Activated CD4-positive, alpha-beta T cell treated with anti-CD3 and anti-CD28 coated beads, Interleukin-2, amount 50 U/mL, for 4 hours (primary cell): ENCODE results near the gene LRRC28.

Source experiments
- DNase-seq, 2 experiments: peaks; one replicate each; pipeline ENCODE4 v3.0.0-alpha.2; 2020

Gene LRRC28

DNA sequence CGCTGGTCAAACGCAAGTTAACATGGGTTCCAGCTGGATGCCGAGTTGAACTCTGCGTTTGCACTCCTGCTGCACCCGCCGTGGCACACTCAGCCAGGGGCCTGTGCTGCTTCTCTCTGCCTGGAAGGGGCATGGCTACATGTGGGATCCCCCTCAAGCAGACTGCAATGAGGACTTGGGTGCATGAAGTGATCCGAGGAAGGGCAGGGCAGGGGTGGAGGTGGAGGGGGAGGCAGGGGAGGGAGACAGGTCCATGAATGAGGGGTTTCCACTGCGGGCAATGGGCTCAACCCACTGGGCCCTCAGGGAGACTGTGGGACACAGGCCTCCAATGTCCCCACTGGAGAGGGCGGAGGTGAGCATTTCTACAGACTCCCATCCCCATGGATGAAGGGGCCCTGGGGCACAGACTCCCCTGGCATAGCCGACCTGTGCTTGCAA lies 172.9 kb downstream of the LRRC28 start:
- no peak for DNase-seq

DNA sequence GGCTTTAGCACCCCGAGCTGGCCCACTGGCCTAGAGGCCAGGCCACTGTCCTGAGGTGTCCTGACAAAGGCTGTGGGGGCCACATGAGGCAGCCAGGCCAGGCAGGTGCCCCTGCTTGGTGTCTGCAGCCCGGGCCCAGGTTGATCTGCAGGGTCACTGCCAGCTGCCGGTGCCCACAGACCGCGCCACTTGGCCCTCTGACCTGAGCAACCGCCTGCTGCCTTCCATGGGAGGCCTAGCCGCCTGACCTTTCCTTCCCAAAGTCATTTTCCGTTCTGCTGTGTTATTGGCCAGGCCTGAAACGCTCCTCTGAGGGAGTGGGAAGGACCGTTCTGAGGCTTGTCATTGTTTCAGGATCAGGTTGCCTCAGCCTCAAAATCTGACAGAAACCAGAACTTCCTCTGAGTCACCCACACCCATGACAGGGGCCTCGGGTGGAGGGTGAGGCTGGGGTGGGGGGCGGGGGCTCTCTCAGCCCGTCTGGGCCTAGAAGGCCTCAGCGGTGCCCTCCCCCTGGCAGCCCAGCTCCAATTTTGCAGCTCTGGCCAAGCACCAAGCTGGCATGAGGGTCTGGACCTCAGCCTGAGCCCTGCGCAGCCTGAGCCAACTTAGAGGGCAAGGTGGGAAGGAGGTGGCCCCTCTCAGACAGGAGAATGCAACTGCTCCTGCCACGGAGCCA lies 173.8 kb downstream of the LRRC28 start:
- peak; percentile 38 to 46 for DNase-seq

DNA sequence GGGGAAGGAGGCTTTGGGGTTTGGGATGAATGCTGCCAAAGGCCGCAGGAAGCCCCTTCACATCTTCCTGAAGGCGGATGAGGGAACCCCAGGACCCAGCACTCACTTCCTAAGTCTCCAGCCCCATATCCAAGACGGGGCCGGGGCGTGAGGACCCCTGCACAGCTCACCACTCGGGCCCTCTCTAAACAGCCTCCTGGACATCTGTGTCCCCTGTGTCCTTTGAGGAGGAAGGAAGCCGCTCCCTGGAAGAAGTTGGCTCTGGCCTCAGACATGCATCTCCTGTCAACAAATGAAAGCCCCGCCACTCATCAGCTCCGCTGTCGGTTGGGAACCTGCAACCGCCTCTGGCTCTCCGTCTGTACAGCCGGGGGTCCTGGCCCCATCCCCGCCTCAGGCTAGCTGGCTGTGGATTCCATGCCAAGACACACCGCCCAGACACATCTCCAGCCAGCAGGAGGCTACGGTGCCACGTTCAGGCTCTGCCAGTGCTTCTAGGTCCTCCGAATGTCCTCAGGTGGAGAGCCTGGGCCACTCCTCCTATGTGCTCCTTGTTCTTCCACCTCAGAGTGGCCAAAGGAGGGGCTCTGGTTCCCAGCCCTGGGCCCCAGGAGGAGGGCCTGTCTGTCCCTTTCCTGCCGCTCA lies 174.5 kb downstream of the LRRC28 start:
- no peak for DNase-seq

DNA sequence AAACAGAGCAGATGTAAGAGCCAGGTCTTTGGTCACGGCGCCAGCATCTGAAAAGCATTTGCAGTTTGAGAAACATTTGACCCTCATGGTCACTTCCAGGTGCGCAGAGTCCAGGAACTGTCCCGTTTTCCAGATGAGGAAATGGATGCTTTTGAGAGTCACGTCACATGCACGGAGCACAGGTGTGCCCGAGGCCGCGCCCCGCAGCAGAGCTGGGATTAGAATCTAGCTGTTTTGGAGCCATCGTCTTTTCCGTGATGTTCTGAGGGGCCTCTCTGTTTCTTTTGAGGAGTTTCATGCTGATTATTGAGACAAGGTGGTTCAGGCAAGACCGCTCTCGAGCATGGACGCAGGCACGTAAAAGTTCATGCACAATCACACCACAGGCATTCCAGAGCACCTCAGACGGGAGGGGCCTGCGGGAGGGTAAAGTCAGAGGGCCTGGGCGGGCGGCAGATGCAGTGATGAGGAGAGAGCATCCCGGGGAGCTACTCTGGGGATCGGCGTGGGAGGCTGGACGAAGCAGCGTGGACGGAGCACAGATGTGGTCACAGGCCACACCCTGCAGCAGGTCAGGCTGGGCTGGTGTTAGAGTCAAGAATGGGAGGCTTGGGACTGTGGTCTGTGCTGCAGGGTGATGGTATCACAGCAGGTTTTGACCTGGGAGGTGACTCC lies 175.3 kb downstream of the LRRC28 start:
- DNase-seq, result no peak

DNA sequence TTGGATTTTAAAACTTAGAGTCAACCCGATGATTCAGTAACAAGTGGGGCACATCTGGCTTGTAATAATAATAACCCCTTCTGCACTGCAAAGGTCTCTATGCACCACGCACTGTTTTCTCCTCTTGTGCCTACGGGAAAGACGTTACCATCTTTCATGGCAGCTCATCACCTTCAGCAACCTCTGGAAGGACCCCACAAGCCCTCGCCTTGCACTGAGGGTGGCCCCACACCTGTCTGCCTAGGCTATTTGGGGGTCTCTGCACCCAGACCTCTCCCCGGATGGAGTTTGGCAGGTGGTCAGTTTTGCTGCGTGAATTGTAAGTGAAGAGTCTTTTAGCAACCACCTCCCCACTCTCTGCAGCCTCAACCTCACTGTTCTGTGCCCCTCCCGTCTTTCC lies 175.9 kb downstream of the LRRC28 start:
- no peak for DNase-seq

DNA sequence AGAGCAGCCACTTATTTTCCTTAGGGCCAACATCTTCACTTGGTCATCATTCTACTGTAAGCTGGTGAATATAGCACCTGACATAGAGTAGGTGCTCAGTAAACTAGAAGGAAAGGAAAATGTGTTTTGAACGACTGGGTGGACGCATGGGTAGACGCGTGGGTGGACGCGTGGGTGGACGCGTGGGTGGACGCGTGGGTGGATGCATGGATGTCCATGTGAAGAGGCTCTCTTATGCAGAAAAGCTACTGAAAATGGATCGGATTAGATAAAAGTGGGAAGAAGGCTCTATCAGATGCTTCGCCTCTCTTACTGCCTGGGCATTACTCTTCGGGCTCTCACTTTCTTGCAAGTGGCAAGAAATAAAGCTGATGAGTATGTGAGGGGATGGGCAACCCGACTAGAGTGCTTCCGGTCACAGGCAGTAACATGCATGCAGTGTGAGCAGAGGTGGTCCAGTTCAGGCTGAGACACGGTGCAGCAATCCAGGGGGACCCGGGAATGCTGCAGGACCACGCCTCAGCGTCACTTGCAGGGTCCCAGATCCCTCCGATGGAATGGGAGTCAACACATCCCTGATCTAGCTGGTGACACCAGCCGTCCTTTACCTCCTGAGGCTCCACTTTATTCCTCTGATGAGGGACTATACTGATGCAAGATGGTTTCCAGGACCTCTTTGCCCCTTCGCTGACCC lies 176.5 kb downstream of the LRRC28 start:
- no peak for DNase-seq

DNA sequence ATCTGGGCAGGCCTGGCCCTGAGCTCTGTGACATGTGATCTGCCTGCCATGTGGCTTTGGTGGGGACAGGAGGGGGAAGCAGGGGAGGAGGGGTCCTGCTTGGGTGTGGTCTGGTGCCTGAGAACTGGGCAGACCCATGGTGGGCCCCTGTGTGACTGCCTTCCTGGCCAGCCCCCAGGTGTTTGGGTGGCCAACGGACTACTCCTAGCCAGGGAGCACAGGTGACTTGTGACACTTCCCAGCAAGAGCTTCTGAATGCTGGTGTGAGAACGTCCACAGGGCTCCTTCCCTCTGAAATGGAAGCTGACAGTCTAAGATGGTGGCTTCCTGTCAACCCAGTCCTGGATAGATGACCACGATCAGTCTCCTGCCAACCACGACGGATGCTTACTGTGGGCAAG lies 178.4 kb downstream of the LRRC28 start:
- DNase-seq, result no peak

DNA sequence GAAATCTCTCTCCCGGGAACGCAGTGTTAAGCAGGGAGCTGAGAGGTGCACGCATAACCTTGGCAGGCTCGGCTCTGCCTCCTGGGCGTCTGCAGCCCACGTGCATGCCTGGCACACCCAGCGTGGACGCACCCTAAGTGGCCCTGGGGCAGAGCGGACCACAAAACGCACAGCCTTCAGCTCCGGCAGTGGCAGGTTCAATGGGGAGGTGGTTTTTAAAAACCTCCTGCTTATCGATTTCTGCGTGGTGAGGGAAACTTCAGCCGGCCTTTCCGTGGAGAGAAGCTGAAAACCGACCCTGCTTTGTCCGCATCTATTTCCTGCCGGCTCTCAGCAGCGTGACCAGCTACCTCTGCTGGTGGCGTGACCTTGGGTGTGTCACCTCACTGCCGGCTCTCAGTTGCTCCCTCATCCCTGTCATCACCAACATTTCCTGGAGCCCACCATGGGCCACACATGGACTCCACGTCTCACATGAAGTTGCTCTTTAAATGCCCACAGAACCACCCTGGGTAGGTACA lies 179.7 kb downstream of the LRRC28 start:
- DNase-seq, result no peak

DNA sequence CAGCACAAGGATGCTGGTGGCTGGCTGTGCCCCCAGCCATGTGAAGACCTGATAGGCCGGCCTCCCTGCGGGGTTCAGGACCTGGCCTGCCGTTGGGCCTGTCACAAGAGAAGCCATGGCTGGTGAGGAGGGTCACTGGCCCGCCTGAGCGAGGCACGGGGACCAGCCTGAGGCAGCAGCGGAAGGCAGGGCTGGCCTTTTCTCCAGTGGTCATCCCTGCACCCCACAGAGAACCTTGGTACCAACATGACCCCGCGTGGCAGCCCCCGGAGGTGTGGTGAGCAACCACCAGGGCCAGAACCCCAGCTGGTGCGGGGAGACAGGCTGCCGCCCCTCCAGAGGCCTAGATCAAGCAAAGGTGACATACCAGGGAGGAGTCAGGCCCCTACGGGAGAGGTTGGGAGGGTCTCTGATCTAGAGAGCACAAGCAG lies 180.4 kb downstream of the LRRC28 start:
- no peak for DNase-seq

DNA sequence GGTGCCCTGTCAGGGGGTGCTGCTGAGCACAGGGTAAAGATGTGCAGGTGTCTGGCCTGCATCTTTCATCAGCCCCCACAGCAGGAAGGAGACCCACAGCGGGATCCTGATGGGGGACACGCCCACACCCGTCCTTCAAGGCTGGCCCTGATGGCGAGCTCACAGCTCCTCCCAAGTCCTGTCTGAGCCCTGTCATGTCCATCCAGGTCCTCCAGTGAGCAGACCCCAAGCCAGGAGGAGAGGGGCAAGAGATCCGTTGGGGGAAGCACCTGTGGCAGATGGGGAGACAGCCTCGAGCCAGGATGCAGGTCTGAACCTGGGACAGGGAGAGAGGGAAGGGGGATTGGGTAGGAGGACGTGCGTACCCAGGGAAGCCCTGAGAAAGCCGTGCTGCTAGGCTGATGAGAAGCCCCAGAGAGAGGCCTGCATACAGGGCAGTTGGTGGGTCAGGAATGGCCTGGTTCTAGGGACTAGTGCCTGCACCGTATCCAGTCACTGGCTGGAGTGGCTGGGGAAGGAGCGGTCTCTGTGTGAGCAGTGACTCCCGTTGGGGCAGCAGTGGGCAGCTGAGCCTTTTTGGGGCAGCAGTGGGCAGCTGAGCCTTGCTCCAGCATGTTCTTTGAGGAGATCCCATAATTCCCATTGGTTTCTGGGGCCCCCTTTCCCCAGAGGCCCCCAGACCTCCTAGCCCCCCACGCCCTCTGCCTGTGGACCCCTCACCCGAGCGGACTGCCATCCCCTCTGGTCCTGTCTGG lies 181.2 kb downstream of the LRRC28 start:
- no peak for DNase-seq

DNA sequence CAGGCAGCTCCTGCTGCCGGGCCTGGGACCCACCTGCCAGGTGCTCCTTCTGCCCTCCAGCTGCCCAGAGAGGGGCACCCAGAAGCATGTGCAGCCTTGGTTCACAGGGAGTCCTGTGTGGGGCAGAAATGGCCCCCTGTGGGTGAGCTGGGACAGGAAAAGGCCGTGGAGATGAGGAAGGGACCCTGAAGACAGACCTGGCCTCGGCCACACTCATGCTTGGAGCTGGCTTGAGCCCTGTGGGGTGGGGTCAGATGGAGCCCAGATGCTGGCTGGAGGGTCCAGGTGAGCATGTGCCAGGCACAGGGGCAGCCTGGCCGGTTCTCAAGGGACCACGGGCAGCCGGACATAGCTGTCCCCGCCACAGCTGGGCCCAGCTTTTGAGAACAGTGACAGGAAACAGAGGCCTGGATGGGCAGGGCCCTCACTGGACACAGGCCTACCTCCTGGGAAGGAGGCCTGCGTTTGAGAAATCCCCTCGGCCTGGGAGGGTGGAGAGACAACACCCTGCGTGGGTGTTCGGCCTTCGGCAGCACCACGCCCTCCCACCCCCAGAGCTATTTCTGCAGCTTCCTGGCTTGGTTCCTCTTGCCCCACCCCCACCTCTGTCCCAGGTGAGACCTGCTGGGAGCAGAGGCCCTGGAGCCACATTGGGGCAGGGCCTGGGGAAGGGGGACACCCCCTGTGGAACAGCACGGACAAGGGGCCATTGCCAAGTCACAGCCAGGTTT lies 181.9 kb downstream of the LRRC28 start:
- DNase-seq, result no peak

DNA sequence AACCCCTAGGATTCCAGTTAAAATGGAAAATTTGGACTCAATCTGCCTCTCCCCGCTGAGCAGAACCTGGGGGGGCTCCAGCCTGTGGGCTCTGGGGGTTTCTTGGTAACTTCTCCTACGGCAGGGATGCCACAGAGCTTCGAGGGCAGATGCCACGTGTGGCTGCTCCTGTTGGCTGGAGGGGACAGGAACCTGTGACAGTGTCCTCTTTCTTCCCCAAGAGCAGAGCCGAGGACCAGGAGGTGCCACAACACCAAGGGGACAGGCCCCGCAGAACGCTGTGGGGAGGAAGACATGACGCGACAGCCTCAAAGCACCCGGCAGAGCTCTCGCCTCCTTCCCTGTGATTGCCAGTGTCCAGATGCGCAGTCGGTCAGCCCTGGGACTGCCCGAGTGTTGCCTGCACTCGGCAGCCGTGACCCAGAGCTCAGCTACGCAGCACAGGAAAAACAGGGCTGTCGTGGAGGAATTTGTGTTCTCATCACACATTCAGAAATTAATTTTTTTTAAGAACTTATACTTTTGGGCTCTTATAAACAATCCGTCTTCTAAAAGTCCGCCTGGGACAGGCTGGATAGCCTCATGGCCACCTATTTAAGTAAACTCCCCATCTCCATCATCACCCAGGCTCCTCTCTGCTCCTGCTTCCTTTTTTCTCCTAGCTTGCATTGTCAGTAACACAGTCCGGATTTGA lies 182.6 kb downstream of the LRRC28 start:
- DNase-seq, result no peak

DNA sequence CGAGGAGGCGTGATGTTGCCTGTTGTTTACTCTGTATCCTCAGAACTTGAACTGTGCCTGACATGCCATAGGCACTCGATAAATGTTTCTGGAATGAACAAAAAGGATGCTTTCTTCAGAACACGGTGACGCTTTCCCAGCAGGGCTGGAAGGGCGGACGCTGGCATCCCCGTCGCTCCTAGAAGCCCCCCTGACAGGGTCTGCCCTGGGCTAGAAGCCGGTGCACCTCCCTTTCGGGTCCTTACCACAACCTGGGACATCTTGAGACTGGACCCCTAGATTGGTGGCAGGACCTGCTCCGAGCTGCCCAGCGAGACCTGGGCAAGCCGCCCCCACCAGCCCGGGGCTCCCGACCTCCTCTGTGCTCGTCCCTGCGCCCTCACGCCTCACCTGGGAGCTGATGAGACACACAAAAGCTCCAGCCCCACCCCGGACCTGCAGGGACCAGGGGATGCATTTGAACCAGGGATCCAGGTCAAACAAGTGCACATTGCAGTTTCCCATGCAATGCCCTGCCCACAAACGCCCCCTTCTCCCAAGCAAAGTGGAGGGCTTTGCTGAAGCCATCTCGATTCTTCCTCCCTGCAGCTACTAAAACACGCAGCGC lies 183.3 kb downstream of the LRRC28 start:
- DNase-seq, result no peak

DNA sequence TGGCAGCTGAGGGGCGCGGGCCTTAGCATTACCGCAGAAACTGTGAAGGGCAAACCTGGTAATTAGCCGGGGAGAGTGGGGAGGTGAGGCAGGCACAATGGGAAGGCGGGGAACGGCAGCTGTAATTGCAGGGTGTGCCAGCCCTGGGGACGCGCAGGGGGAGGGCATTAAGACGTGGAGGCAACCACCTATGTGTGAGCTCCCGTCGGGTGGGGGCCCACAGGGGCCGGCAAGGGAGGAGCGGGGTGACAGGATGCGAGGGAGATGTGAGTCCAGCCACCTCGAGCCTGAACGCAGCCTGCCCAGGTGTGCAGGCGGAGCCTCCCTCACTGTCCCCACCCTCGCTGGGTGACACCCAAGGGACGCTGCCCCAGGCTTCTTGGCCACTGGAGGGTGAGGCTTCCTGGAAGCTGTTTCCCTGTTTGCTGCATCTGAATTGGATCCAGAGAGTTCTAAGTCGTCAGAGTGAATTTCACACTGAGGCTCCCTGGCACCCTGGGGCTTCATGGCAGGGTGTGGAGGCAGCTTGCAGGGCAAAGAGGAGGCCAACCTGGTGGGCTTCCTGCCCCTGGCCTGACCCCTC lies 183.9 kb downstream of the LRRC28 start:
- no peak for DNase-seq

DNA sequence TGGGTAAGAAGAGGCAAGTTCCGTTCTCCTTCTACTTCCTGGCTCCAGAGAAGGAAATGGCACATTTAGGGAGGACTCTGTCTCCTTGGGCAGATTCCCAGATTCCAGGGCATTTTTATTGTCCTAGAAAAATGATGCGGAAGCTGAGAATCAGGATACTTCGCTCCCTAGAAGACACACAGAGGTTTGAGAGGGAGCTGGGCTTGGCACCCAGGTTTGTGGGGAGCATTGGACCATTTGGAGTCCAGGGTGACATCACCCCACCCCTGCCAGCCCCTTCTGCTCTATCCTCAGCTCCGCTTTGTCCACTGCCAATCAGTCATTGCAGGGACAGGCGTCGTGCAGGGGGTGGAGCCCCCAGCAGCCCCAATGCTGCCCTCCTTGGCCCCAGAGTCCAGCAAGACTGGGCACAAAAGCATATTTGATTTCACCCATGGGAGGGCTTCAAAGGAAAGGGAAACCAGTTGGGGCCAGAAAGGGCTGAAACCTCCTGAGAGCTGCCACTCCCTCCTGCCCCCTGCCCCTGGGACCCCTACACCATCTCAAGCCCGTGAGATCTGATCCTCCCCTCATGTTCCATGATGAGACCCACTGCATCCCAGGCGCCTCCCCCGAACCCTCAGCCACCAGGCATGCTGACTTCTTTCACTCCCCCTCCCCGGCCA lies 184.7 kb downstream of the LRRC28 start:
- no peak for DNase-seq

DNA sequence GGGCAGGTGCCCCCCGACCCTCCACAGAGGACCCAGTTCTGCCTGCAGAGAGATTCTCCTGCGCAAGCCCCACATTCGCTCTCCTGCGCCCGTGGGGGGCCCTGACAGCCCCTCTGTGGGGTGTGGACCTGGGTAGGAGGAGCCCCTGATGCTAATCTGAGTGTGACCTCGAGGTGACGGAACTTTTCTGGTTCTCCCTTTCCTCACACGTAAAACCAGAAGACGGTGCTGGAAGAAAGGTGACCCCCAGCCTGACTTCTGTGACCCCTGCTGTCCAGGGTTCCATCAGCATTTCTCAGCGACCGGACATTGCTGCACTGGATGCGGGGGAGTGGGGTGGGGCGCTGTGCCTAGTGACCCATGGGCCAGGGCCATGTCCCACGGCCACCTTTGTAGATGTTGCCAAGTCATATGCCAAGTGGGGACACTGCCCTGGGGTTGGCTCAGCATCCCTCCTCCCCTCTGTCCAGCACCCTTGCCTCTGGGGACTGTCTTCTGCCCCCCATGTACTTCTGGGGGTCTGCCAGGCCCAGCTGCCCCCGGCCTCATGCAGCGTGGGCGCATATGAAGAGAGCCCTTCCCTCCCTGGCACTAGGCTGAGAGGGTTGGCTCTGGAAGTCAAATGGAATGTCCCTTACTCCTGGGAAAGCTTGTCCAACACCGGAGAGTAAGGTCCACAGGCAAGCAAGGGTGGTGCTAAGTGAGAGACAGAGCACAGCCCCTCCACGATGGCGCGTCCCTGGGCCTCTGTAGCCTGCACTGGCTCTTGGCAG lies 185.4 kb downstream of the LRRC28 start:
- no peak for DNase-seq

DNA sequence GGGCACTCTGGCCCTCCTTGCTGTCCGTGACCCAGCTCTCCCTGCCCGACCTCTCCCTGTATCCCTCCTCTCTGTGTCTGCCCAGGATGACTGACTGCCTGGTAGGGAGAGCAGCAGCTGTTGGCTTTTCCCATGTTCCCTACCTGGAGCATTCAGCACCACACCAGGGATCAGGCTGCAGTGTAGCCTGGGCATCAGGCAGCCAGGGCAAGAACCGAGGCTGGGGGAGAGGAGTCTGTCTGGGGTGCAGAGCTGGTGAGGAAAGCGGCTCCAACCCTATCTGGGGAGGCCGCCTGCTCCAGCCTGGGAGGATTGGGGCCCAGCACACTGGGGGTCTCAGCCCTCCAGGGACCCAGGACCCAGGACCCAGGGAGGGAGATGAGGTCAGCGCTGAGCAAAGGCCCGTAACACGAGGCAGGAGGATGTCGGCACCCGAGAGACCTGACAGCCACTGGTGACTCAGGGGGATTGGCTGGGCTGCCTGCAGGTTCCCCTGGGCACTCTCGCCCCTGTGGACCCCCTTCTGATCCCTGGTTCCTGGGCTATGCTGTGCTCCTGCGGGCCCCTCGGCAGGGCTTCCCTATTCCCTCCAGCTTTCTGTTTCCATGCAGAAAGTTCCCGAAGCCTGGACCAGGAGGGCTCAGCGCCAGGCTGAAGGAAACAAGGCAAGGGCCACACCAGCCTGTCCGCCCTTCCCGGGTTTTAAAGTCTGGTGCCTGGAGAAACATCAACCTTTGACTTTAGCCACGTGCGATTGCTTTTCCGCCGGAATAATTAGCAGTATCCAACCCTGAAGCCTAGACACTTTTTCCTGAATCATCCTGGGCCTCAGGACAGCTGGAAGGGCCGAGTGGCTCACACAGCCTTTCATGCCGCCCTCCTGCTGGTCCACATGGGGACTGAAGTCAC lies 186.3 kb downstream of the LRRC28 start:
- no peak for DNase-seq

DNA sequence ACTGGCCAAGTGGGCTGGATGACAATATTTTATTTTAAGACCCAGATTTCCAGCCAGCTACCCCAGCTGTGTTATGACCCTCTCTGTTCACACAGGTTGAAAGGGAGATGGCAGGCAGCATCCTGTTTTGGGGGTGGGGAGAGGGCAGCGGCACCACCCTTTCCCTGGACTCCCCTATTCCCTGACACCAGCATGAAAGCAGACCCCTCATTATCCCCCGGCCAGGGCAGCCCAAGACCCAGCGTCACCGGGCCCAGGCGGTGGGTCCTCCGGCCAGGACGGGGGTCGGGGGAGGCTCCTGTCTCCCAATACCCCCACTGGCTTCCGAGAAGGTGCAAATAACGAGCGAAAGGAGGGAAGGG lies 186.9 kb downstream of the LRRC28 start:
- DNase-seq, result no peak
